ENCODE data around the gene COLGALT1. TPM values are rescaled to one million over a fixed set of nuclear protein-coding genes. Genes with fewer than 3 reads are reported as not detected.

The COLGALT1 gene
- total RNA-seq, 2 donors from 2014 or later, result 51.4 to 90.9 TPM

DNA sequence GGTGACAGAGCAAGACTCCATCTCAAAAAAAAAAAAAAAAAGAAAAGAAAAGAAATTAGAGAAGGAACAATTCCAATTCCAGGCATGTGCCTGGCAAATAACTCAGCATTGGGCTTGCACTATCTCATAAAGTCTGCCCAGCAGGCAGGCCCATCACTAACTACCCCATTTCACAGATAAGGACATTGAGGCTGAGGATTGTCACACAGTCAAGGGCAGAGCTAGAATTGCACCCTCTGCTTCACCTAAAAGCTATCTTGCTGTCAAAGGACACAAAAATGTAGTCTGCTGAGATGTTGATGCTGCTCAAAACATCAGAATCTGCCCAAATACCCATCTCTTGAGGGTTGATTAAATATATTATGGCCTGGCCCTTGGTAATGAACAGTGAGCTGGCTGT, 20.7 kb upstream of the COLGALT1 start:
- Histone ChIP-seq H3K9ac (ENCODE audit: low read depth in 2 of 2, low read length in 2 of 2) (no peak overlapping the region), H3K9me3 (no peaks in the 10 kb centered on the region), H3K27me3 (no peaks in the 10 kb centered on the region), H3K4me3 (no peak overlapping the region), H3K36me3 (no peaks in the 10 kb centered on the region), H3K4me1 (peaks cover 8% of the 10 kb centered on the region), H3K27ac (no peak overlapping the region)
- no peak for TF ChIP-seq CTCF (IDR thresholded peaks at IDR 0.05)
- intact Hi-C loops (cut with DNase I), result no loop called here
- no peak for DNase-seq

- intact Hi-C loops (cut with DNase I), result no loop called here
- H3K4me1 ChIP-seq, result peaks cover 8% of the 10 kb centered on the region
- no peak overlapping the region for H3K4me3 ChIP-seq
- no peak overlapping the region for H3K27ac ChIP-seq
- no peak for TF ChIP-seq CTCF (IDR thresholded peaks at IDR 0.05)
- no peak overlapping the region for H3K9ac ChIP-seq (ENCODE audit: low read depth in 2 of 2, low read length in 2 of 2)
- H3K27me3 ChIP-seq, result no peaks in the 10 kb centered on the region
- DNase-seq, result no peak
- H3K36me3 ChIP-seq, result no peaks in the 10 kb centered on the region
- H3K9me3 ChIP-seq, result no peaks in the 10 kb centered on the region
Measured at GRCh38 chr19:17536955-17537354, 18.5 kb upstream of the COLGALT1 start.

- no peaks in the 10 kb centered on the region for H3K27me3 ChIP-seq
- H3K27ac ChIP-seq, result peak overlapping the region; percentile 27
- peaks cover 8% of the 10 kb centered on the region for H3K4me1 ChIP-seq
- DNase-seq, result no peak
- no peaks in the 10 kb centered on the region for H3K36me3 ChIP-seq
- no peak for TF ChIP-seq CTCF (IDR thresholded peaks at IDR 0.05)
- intact Hi-C loops (cut with DNase I), result no loop called here
- H3K9me3 ChIP-seq, result no peaks in the 10 kb centered on the region
- H3K4me3 ChIP-seq, result peak overlapping the region; percentile 39
- H3K9ac ChIP-seq (ENCODE audit: low read depth in 2 of 2, low read length in 2 of 2), result peak overlapping the region; percentile 26 to 63
Measured at GRCh38 chr19:17538684-17539237, 16.7 kb upstream of the COLGALT1 start.

GRCh38 chr19:17539238-17540117, 16.0 kb upstream of the COLGALT1 start:
- intact Hi-C loops (cut with DNase I), result no loop called here
- no peak for TF ChIP-seq CTCF (IDR thresholded peaks at IDR 0.05)
- Histone ChIP-seq H3K4me1 (peaks cover 8% of the 10 kb centered on the region), H3K27ac (peak overlapping the region; percentile 27), H3K9me3 (no peaks in the 10 kb centered on the region), H3K4me3 (peak overlapping the region; percentile 39), H3K27me3 (no peaks in the 10 kb centered on the region), H3K36me3 (no peaks in the 10 kb centered on the region), H3K9ac (ENCODE audit: low read depth in 2 of 2, low read length in 2 of 2) (peak overlapping the region in 1 of 2 donors; percentile 63)
- peak; percentile 94 for DNase-seq

DNA sequence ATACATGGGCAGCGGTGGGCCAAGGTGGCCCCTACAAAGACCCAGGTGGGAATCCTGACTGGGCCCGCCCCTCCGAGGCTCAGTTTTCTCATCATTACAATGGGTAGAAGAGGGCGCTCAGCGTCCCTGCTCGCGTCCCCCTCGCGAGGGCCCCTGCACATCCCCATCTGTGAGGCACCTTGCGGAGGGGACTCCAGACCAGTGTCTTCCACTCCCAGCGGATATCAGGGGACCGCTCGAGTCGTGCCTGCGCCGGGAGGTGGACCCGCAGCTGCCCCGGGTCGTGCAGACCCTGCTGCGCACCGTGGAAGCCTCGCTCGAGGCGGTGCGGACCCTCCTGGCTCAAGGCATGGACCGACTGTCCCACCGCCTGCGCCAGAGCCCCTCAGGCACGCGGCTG, 15.3 kb upstream of the COLGALT1 start:
- DNase-seq, result no peak
- intact Hi-C loops (cut with DNase I), result no loop called here
- TF ChIP-seq CTCF (IDR thresholded peaks at IDR 0.05), result no peak
- Histone ChIP-seq H3K27me3 (no peaks in the 10 kb centered on the region), H3K27ac (no peak overlapping the region), H3K4me3 (no peak overlapping the region), H3K9me3 (no peaks in the 10 kb centered on the region), H3K36me3 (no peaks in the 10 kb centered on the region), H3K4me1 (peaks cover 8% of the 10 kb centered on the region), H3K9ac (ENCODE audit: low read depth in 2 of 2, low read length in 2 of 2) (no peak overlapping the region)

Data from colonic mucosa (tissue), 4 donors.